Suprapubic skin (tissue), 4 donors: ENCODE data around the gene GPSM3. TPM values are rescaled to one million over a fixed set of nuclear protein-coding genes. Genes with fewer than 3 reads are reported as not detected.
"Not testable (repeated sequence)": the region's sequence is repeated elsewhere in the genome, so short reads cannot be mapped to it uniquely, and the experiment has no call there.

Experiments used
- DNase-seq, 2 donors: peaks; one replicate each; pipeline ENCODE4 v3.0.0-alpha.2; 2019; ENCODE audit warnings: low spot score in 2 of 2
- H3K27ac ChIP-seq: fragments of 200-600 bp; sonication (generic); one replicate; pipeline ENCODE4 v1.5.1; 2019
- H3K27me3 ChIP-seq: fragments of 200-600 bp; sonication (generic); one replicate; pipeline ENCODE4 v1.5.1; 2019
- H3K36me3 ChIP-seq: fragments of 200-600 bp; sonication (generic); one replicate; pipeline ENCODE4 v1.5.1; 2019
- H3K4me1 ChIP-seq: fragments of 200-600 bp; sonication (generic); one replicate; pipeline ENCODE4 v1.5.1; 2019
- H3K4me3 ChIP-seq: fragments of 200-600 bp; sonication (generic); one replicate; pipeline ENCODE4 v1.5.1; 2019; ENCODE audit warnings: mild to moderate bottlenecking
- H3K9me3 ChIP-seq: fragments of 200-600 bp; sonication (generic); one replicate; pipeline ENCODE4 v1.5.1; 2019
- CTCF ChIP-seq, 2 donors: fragments of 200-600 bp in 1 of 2; fragments of 450-650 bp in 1 of 2; sonication (generic) in 1 of 2; IDR thresholded peaks; one replicate each; pipeline ENCODE4 v1.5.1; 2016 to 2019; ENCODE audit warnings: antibody characterized with exemption in 2 of 2, mild to moderate bottlenecking in 1 of 2, moderate library complexity in 1 of 2
- EP300 ChIP-seq: sonication (generic); formaldehyde crosslinking; IDR thresholded peaks from one replicate; pipeline ENCODE4 v1.6.1; 2017; ENCODE audit warnings: antibody characterized with exemption
- POLR2A ChIP-seq, 2 donors: fragments of 450-650 bp; IDR thresholded peaks; one replicate each; pipeline ENCODE4 v1.6.1; 2017; ENCODE audit warnings: antibody characterized with exemption in 2 of 2, mild to moderate bottlenecking in 2 of 2, moderate library complexity in 2 of 2
- POLR2AphosphoS5 ChIP-seq, 3 donors: sonication (generic); formaldehyde crosslinking; IDR thresholded peaks; one replicate each; pipeline ENCODE4 v1.6.1; 2017; ENCODE audit warnings: antibody characterized with exemption in 3 of 3
- WGBS: methylation state at CpG from one replicate; pipeline ENCODE4 v1.1.5; 2018; 5-methylcytosine and 5-hydroxymethylcytosine counted together
- total RNA-seq, 4 donors: library from RNA; depleted of rRNA; stranded (reverse); fragments of >200 nt; gene quantifications; one replicate each; pipeline ENCODE4 v1.1.0, GENCODE V29; 2016

Gene GPSM3
- total RNA-seq, 4 donors from 2014 or later = 4.8 to 5.5 (median 5.1) TPM

- H3K4me1 ChIP-seq = peaks cover 80% of the 10 kb centered on the region
- peak within 1 kb of the TSS; percentile 89 for H3K27ac ChIP-seq
- peak; percentile 94 to 95 for DNase-seq
- peak within 1 kb of the TSS; percentile 61 for H3K4me3 ChIP-seq
- H3K36me3 ChIP-seq = peaks cover 21% of the 10 kb centered on the region
- no peak for TF ChIP-seq EP300
- TF ChIP-seq CTCF (IDR thresholded peaks at IDR 0.05) = no peak
- TF ChIP-seq POLR2A (IDR thresholded peaks at IDR 0.05) = peak in 1 of 2 donors; percentile 56
- H3K27me3 ChIP-seq = no peaks in the 10 kb centered on the region
- WGBS = 1% methylated on average over 20 of the region's 23 CpGs
- no peaks in the 10 kb centered on the region for H3K9me3 ChIP-seq
These were observed 2.2 kb downstream of the GPSM3 start, which contains the start of gene PBX2 for GRCh38 chr6:32190054-32190851. TSS of gene PBX2 (minus strand) at chr6:32190202. CDS start at chr6:32189915, 287 bp downstream.

GRCh38 chr6:32189742-32190053 is 2.7 kb downstream of the GPSM3 start:
- no peak for DNase-seq
- WGBS = no CpG with 5 or more reads among the region's 23 CpGs
- peaks cover 74% of the 10 kb centered on the region for H3K4me1 ChIP-seq
- H3K27me3 ChIP-seq = no peaks in the 10 kb centered on the region
- peak overlapping the region; percentile 89 for H3K27ac ChIP-seq
- TF ChIP-seq POLR2AphosphoS5 (IDR thresholded peaks at IDR 0.05) (no peak), CTCF (IDR thresholded peaks at IDR 0.05) (no peak), EP300 (no peak), POLR2A (IDR thresholded peaks at IDR 0.05) (no peak)
- peak overlapping the region; percentile 61 for H3K4me3 ChIP-seq
- no peaks in the 10 kb centered on the region for H3K9me3 ChIP-seq
- peaks cover 21% of the 10 kb centered on the region for H3K36me3 ChIP-seq

- Histone ChIP-seq H3K4me1 (peaks cover 75% of the 10 kb centered on the region), H3K27me3 (no peaks in the 10 kb centered on the region), H3K36me3 (peaks cover 21% of the 10 kb centered on the region), H3K4me3 (peak overlapping the region; percentile 61), H3K27ac (peak overlapping the region; percentile 89), H3K9me3 (no peaks in the 10 kb centered on the region)
- no peak for TF ChIP-seq POLR2A (IDR thresholded peaks at IDR 0.05)
- TF ChIP-seq CTCF (IDR thresholded peaks at IDR 0.05) = no peak
- TF ChIP-seq EP300 = no peak
- no peak for TF ChIP-seq POLR2AphosphoS5 (IDR thresholded peaks at IDR 0.05)
- 2% methylated on average over 6 of the region's 10 CpGs for WGBS
- peak in 1 of 2 donors; percentile 61 for DNase-seq
These were observed 3.2 kb downstream of the GPSM3 start for GRCh38 chr6:32189069-32189741.

GRCh38 chr6:32188381-32189068 is 3.9 kb downstream of the GPSM3 start:
- TF ChIP-seq POLR2A (IDR thresholded peaks at IDR 0.05) (no peak), CTCF (IDR thresholded peaks at IDR 0.05) (no peak), POLR2AphosphoS5 (IDR thresholded peaks at IDR 0.05) (no peak), EP300 (no peak)
- peak overlapping the region; percentile 89 for H3K27ac ChIP-seq
- H3K4me1 ChIP-seq = peaks cover 74% of the 10 kb centered on the region
- no peaks in the 10 kb centered on the region for H3K27me3 ChIP-seq
- peak in 1 of 2 donors; percentile 79 for DNase-seq
- H3K36me3 ChIP-seq = peaks cover 23% of the 10 kb centered on the region
- H3K9me3 ChIP-seq = no peaks in the 10 kb centered on the region
- 10% methylated on average over 7 of the region's 13 CpGs for WGBS
- H3K4me3 ChIP-seq = peak overlapping the region; percentile 61

GRCh38 chr6:32187725-32188380 is 4.6 kb downstream of the GPSM3 start:
- not testable (repeated sequence) for H3K9me3 ChIP-seq, DNase-seq, H3K27me3 ChIP-seq
- Histone ChIP-seq H3K4me1 (peaks cover 68% of the 10 kb centered on the region), H3K36me3 (peaks cover 29% of the 10 kb centered on the region), H3K4me3 (peak overlapping the region; percentile 61), H3K27ac (peak overlapping the region; percentile 89)
- 94% methylated on average over 3 of the region's 18 CpGs for WGBS
